Mucosa of stomach (tissue), 1 donor: ENCODE measurements around the gene PDE3A.
"Not testable (repeated sequence)": the region's sequence is repeated elsewhere in the genome, so short reads cannot be mapped to it uniquely, and the experiment has no call there.

Source experiments
- H3K27me3 ChIP-seq: one replicate; pipeline ENCODE4 v1.7.0; 2013; ENCODE audit warnings: mild to moderate bottlenecking, low read length; ENCODE audit not compliant: control insufficient read depth, insufficient read depth
- H3K36me3 ChIP-seq: one replicate; pipeline ENCODE4 v1.7.0; 2013; ENCODE audit warnings: low read length; ENCODE audit not compliant: control insufficient read depth, insufficient read depth
- H3K4me1 ChIP-seq: one replicate; pipeline ENCODE4 v1.7.0; 2013; ENCODE audit warnings: mild to moderate bottlenecking, low read length; ENCODE audit not compliant: control insufficient read depth, insufficient read depth
- H3K4me3 ChIP-seq: one replicate; pipeline ENCODE4 v1.7.0; 2013; ENCODE audit warnings: low read length
- H3K9ac ChIP-seq: one replicate; pipeline ENCODE4 v1.7.0; 2013; ENCODE audit warnings: mild to moderate bottlenecking, low read length, moderate library complexity
- H3K9me3 ChIP-seq: one replicate; pipeline ENCODE4 v1.7.0; 2013; ENCODE audit warnings: mild to moderate bottlenecking, low read length, moderate library complexity; ENCODE audit not compliant: control insufficient read depth
- donor health status: Pancreatic carcinoma.

Gene PDE3A

DNA sequence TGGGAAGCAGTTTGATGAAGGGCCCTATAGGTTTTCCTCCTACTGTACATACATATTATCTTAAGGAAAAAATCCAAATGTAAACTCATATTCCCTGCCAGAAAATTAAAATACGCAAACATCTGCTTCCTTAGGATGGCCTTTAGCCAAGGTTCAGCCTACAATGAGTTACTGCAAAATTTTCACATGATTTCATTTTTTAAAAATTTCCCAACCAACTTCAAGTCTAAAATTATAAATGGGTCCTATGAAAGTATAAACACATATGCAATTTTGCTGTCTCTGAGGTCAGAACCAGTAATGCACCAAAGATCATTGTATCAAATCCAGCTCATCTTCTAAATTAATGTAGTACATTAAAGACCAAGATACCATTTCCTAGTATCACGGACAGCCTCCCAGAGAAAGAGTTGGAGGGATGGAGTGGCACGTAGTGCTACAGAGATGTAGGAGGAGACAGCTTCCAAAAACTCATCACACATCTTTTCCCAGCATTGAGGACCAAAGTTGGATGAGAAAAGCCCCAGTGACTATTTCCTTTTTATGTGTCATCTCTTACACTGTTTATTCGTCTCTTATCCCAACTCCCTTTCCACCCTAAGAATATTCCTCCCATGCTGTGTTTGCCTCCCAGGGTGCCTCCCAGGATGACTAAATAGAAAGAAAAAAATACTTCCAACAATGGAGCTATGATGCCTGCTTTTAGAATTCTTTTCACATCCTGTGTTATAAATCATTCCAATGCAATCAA is 234.5 kb downstream of the PDE3A start:
- Histone ChIP-seq H3K9ac (no peak overlapping the region), H3K9me3 (no peaks in the 10 kb centered on the region), H3K27me3 (no peaks in the 10 kb centered on the region), H3K36me3 (no peaks in the 10 kb centered on the region), H3K4me1 (no peaks in the 10 kb centered on the region), H3K4me3 (no peak overlapping the region)

DNA sequence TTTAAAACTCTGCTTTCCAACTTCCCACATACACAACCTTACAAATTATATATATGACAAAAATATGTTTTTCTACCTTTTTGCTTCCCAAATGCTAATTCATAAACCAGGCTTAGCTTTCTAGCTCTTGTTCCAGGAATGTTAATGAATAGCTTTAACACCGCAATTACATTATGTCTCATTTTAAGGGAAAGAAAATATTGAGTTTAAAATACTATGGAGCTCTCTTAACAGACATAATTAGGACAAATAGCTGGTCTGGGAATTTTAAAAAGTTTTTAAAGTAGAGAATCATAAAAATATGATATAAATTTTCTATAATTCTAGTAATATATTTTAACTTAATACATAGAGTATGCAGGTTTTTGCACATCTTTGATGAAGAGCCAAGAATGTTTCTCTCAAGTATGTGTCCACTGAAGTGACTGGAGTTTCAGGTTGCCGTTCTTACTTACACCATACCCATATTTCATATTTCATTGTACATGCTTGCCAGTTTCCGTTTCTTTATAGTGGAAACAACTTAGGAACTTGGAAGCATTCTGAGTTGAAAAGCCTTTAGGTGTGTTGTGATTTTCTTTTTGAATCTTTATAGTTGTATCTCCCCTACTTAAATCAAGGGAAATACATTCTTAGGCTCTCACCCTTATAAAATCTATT is 236.2 kb downstream of the PDE3A start:
- no peaks in the 10 kb centered on the region for H3K27me3 ChIP-seq
- no peaks in the 10 kb centered on the region for H3K9me3 ChIP-seq
- no peak overlapping the region for H3K9ac ChIP-seq
- H3K4me1 ChIP-seq: no peaks in the 10 kb centered on the region
- H3K36me3 ChIP-seq: no peaks in the 10 kb centered on the region
- no peak overlapping the region for H3K4me3 ChIP-seq

DNA sequence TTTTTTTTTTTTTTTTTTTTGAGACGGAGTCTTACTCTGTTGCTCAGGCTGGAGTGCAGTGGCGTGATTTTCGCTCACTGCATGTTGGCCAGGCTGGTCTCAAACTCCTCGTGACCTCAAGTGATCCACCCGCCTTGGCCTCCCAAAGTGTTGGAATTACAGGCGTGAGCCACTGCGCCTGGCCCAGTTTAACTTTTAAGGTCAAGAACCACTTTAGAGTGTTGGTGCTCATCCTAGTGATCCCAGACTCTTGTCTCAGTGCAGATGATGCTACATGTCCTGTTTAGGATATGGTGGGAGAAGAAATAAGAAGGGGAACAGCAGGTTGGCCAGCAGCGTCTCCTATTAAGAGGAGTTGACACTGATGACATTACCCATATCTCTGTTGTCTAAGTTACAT is 246.7 kb downstream of the PDE3A start:
- H3K36me3 ChIP-seq, H3K9ac ChIP-seq, H3K9me3 ChIP-seq, H3K4me1 ChIP-seq, H3K27me3 ChIP-seq, H3K4me3 ChIP-seq: not testable (repeated sequence)

DNA sequence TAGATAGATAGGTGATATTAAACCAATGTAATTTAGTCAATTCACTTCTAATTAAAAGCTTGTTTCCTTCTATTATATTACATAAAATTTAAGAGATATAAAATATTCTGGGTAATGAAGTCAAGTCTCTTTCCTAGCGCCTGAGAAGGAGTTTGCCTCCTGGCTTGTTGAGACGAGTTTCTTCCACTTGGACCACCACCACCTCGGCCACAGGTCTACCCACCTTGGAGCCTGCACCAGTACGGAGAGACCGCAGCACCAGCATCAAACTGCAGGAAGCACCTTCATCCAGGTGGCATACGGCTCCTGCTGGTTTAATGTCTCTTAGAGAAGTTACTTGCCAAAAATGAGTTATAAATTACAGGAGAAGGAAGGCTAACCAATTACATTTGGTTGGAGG is 247.8 kb downstream of the PDE3A start:
- Histone ChIP-seq H3K4me3 (no peak overlapping the region), H3K4me1 (no peaks in the 10 kb centered on the region), H3K9me3 (no peaks in the 10 kb centered on the region), H3K9ac (no peak overlapping the region), H3K27me3 (no peaks in the 10 kb centered on the region), H3K36me3 (no peaks in the 10 kb centered on the region)

DNA sequence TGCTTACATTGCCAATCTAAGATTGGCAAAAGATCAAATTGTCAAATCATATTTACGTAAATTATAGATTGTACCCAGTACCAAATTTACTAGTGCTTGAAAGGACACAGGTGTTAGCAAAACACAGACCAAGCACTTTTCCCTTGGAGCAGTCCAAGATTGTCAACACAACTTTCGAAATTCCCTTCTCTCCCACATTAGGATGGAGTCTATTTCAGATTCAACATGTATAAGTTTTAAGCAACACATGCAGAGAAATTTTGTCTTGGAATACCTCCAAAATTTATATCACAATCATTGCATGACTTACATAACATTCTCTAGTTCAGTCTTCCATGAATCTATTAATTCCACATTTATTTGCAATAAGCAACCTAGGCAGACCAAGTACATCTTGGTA is 251.9 kb downstream of the PDE3A start:
- no peaks in the 10 kb centered on the region for H3K9me3 ChIP-seq
- H3K9ac ChIP-seq: no peak overlapping the region
- no peaks in the 10 kb centered on the region for H3K27me3 ChIP-seq
- H3K4me3 ChIP-seq: no peak overlapping the region
- no peaks in the 10 kb centered on the region for H3K36me3 ChIP-seq
- no peaks in the 10 kb centered on the region for H3K4me1 ChIP-seq

DNA sequence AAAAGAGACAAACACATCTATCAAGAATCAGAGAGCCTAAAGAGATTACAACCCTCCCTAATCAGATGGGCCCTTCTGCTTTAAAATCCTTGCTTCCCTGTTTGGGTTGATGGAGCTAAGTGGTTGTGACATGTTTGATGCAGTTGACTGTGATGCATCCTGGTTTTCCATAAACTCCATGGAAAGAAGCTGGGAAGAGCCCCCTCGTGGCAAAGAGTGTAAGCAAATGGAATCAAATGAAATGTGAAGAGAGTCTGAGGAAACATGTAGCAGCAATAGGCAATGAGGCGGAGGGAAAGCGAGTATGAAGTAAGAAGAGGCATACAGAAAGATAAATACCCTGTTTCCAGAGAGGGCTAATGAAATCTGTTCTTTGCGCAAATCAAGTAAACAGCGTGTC is 256.4 kb downstream of the PDE3A start:
- no peaks in the 10 kb centered on the region for H3K36me3 ChIP-seq
- H3K4me3 ChIP-seq: no peak overlapping the region
- H3K9me3 ChIP-seq: no peaks in the 10 kb centered on the region
- H3K4me1 ChIP-seq: no peaks in the 10 kb centered on the region
- H3K9ac ChIP-seq: no peak overlapping the region
- no peaks in the 10 kb centered on the region for H3K27me3 ChIP-seq

DNA sequence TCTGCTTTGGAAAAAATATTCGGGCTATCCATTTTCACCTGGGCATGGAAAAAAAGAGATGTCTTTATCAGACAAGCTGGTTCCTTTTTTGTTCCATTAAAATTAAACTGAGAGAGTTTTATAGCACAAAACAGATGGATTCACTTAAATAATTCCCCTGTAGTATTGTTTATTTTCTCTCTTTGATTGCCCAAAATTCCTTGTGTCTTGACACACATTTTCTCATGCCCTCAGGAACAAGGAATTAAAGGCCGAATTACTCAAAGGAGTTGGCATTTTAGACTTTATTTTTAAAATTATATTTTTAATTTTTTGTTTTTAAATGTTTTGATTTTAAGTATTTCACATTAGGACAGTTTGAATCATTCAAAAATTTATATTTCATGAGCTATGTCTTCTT is 257.2 kb downstream of the PDE3A start:
- no peak overlapping the region for H3K9ac ChIP-seq
- H3K9me3 ChIP-seq: no peaks in the 10 kb centered on the region
- no peak overlapping the region for H3K4me3 ChIP-seq
- no peaks in the 10 kb centered on the region for H3K36me3 ChIP-seq
- no peaks in the 10 kb centered on the region for H3K27me3 ChIP-seq
- H3K4me1 ChIP-seq: no peaks in the 10 kb centered on the region

DNA sequence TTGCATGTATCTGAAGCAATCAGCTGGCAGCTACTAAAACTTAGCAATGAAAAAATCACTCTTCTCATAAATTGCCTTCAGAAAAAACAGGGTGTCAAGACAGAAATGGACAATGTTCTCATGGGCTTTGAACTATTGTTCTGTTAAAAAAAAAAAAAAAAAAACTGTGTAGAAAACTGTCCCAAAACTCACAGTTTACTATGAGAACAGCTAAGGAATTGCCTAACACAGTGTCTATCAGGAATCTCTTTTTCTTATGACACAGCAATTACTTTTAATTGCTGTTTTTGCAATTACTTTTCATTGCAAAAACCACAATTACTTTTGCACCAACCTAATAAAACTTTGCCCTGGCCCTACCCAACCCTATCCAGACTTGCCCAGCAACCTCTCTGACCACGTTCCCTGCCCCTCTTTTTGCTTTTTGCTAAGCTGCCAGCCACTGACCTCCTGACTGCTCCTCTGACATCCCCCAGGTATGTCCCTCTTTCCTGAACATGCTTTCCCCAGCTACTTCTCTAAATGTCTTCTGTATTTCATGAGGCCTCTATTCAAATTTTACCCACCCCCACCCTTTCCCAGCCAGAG is 258.8 kb downstream of the PDE3A start:
- Histone ChIP-seq H3K9me3 (no peaks in the 10 kb centered on the region), H3K9ac (no peak overlapping the region), H3K27me3 (no peaks in the 10 kb centered on the region), H3K4me3 (no peak overlapping the region), H3K36me3 (no peaks in the 10 kb centered on the region), H3K4me1 (no peaks in the 10 kb centered on the region)

DNA sequence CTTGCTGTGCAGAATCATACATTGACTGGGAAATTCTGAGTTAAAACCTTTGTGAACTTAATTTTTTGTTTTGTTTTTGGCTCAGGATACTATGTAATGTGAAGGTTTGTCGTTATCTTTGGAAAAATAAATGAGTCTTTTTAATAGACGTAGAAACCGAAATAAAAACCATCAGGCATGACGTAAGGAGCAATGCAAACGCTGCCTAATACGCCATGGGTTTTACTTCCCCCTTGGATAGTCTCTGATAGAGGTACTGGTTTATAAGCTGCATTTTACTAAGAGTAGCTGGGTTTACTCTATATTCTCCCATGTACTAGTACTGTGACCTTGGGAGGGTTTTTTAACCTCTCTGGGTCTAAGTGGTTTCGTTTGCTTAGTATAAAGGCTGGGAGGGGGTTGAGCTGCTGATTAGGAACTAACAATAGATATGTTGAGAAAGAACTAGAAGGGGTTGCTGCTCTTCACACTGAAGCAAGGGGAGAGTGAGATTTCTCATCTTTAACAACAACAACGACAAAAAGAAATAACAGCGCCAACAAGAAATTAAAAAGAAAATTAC is 260.0 kb downstream of the PDE3A start:
- no peaks in the 10 kb centered on the region for H3K4me1 ChIP-seq
- no peak overlapping the region for H3K4me3 ChIP-seq
- no peaks in the 10 kb centered on the region for H3K36me3 ChIP-seq
- H3K27me3 ChIP-seq: no peaks in the 10 kb centered on the region
- no peaks in the 10 kb centered on the region for H3K9me3 ChIP-seq
- no peak overlapping the region for H3K9ac ChIP-seq

DNA sequence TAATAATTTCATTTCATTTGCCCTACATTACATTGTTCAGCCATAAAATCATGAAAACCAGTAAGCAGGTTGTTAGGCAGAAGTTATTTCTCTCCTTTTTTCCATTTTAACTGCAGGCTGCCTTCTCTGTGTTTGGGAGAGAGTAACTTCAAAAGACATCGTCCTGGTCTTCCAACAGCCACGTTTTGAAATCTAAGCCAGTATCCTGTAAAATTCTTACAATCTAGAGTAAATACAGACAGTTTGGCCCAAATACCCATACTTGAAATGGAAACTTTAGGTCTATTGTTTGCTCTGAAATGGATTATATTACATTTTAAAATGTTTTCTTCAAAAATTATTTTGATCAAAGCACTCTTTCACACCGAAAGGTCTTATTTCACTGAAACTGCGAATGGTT is 260.7 kb downstream of the PDE3A start:
- H3K36me3 ChIP-seq: no peaks in the 10 kb centered on the region
- H3K27me3 ChIP-seq: no peaks in the 10 kb centered on the region
- H3K9me3 ChIP-seq: no peaks in the 10 kb centered on the region
- H3K4me1 ChIP-seq: no peaks in the 10 kb centered on the region
- no peak overlapping the region for H3K9ac ChIP-seq
- H3K4me3 ChIP-seq: no peak overlapping the region

DNA sequence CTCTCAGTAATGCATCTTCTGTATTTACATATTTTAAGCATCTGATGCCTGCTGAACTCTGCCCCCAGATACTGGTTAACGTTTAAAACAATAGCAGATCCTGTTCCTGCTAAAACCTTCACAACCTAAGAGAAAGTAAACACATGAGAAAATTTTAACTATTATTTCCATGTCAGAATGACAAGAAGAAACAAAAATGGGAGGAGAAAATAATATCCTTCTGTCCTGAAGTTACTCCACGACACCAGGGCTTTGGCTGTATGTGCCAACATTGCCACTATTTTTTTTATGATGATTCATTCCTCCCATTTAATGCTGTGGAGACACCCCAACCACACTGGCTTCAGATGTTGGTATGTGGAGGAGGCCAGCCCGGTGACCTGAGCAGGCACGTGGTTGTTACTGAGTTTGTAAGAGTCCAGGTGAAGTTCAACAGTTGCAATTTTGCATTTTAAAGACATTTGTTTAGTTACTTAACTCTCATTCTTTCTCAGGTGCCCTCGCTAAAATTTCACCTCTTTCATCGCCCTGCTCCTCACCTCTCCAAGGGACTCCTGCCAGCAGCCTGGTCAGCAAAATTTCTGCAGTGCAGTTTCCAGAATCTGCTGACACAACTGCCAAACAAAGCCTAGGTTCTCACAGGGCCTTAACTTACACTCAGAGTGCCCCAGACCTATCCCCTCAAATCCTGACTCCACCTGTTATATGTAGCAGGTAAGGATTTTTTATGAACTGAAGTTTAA is 261.2 kb downstream of the PDE3A start:
- H3K9ac ChIP-seq: no peak overlapping the region
- no peaks in the 10 kb centered on the region for H3K4me1 ChIP-seq

DNA sequence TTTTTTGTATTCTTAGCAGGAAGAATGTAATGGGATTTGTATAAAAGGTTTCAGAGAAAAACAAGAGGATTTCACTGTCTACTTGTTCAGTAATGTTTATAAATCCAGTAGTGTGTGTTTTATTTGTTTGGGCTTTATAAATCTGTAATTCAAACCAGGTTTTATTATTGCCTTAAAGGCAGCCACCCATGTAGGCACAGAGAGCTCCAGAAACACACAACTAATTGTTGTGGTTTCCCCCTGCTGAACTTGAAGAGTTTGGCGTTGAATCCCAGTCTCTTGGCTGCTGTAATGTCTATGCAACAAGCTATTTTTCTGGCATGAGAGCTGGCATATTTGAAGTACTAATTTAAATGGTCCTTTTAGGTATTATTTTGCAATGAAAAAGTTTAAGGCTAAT is 263.4 kb downstream of the PDE3A start:
- Histone ChIP-seq H3K27me3 (no peaks in the 10 kb centered on the region), H3K4me3 (no peak overlapping the region), H3K9me3 (no peaks in the 10 kb centered on the region), H3K36me3 (no peaks in the 10 kb centered on the region), H3K4me1 (no peaks in the 10 kb centered on the region), H3K9ac (no peak overlapping the region)

More for the DNA sequence above, 261.2 kb downstream of the PDE3A start:
- Histone ChIP-seq H3K27me3 (no peaks in the 10 kb centered on the region), H3K36me3 (no peaks in the 10 kb centered on the region), H3K9me3 (no peaks in the 10 kb centered on the region), H3K4me3 (no peak overlapping the region)
